ENCODE measurements around the gene PTGS2. TPM values are rescaled to one million over a fixed set of nuclear protein-coding genes. Genes with fewer than 3 reads are reported as not detected.

Gene PTGS2
- total RNA-seq, 1 experiment from 2014 or later = 0.91 TPM

DNA sequence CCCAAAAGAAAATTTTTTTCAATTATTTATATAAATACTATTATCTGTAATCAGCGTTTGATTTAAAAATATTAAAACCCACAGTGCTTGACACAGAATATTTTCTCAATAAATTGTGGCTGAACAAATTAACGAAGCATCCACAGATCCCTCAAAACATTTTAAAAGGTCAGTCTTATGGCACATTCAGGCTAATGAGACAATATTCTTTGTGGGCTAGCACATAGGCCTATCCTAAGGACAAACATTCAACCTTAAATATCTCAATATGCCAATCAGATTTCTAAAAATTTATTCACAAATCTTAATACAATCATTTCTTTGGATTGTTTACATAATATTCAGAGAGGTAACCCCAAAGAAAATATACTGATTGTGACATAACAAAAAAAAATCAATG is 8.1 kb downstream of the PTGS2 start:
- CTCF ChIA-PET = no interaction called here
- Histone ChIP-seq H3K36me3 (ENCODE audit: control insufficient read depth in 1 of 2, insufficient read depth in 2 of 2, low read length in 2 of 2) (no peaks in the 10 kb centered on the region), H3K79me2 (ENCODE audit: insufficient read depth, low read length) (no peaks in the 10 kb centered on the region), H4K20me1 (ENCODE audit: insufficient read depth) (no peaks in the 10 kb centered on the region), H3K4me3 (replicated peaks in 1 of 2; ENCODE audit: low read depth in 1 of 2, low read length in 2 of 2) (no peak overlapping the region), H3K9ac (ENCODE audit: low read length) (no peak overlapping the region), H3K4me1 (ENCODE audit: control insufficient read depth in 1 of 2, insufficient read depth in 2 of 2, low read length in 2 of 2) (no peaks in the 10 kb centered on the region), H3K27ac (ENCODE audit: low read depth, low read length) (no peak overlapping the region), H3K9me3 (ENCODE audit: control insufficient read depth in 1 of 2, insufficient read depth in 1 of 2, low read depth in 1 of 2, low read length in 2 of 2) (no peaks in the 10 kb centered on the region), H3K9me2 (ENCODE audit: insufficient read depth) (no peaks in the 10 kb centered on the region), H2AFZ (ENCODE audit: low read depth, low read length, poor library complexity, severe bottlenecking) (no peak overlapping the region), H3K27me3 (ENCODE audit: insufficient read depth, low read length) (no peaks in the 10 kb centered on the region), H3K4me2 (ENCODE audit: low read length) (no peak overlapping the region)
- RAD21 ChIA-PET (ENCODE audit: low non-redundant PET in 1 of 2, low total read pairs in 2 of 2, uncharacterized antibody in 2 of 2, unreplicated experiment in 2 of 2) = no interaction called here
- intact Hi-C loops (cut with micrococcal nuclease) = no loop called here
- no TSS peak for BruUV-seq (replicated peaks)
- POLR2A ChIA-PET = no interaction called here
- ATAC-seq (no peak), DNase-seq (ENCODE audit: low read depth, low spot score) (no peak)
- no peak for TF ChIP-seq SP1 (IDR thresholded peaks at IDR 0.05; ENCODE audit: low read depth)
- no peak for TF ChIP-seq TCF7L2 (IDR thresholded peaks at IDR 0.05; ENCODE audit: borderline replicate concordance, extremely low read depth, insufficient read depth, insufficient read length)
- TF ChIP-seq EZH2 (IDR thresholded peaks at IDR 0.05) = no peak
- TF ChIP-seq, protein P1, sequence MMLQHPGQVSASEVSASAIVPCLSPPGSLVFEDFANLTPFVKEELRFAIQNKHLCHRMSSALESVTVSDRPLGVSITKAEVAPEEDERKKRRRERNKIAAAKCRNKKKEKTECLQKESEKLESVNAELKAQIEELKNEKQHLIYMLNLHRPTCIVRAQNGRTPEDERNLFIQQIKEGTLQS (IDR thresholded peaks at IDR 0.05) = no peak
- no peak for TF ChIP-seq RAD21 (IDR thresholded peaks at IDR 0.05; ENCODE audit: low read depth)
- no peak for TF ChIP-seq ZNF274 (IDR thresholded peaks at IDR 0.05; ENCODE audit: low read depth, low read length)
- no peak for TF ChIP-seq EZH2phosphoT487 (IDR thresholded peaks at IDR 0.05; ENCODE audit: borderline replicate concordance)
- no peak for TF ChIP-seq FOSL1 (IDR thresholded peaks at IDR 0.05; ENCODE audit: low read depth)
- TF ChIP-seq, protein P2, sequence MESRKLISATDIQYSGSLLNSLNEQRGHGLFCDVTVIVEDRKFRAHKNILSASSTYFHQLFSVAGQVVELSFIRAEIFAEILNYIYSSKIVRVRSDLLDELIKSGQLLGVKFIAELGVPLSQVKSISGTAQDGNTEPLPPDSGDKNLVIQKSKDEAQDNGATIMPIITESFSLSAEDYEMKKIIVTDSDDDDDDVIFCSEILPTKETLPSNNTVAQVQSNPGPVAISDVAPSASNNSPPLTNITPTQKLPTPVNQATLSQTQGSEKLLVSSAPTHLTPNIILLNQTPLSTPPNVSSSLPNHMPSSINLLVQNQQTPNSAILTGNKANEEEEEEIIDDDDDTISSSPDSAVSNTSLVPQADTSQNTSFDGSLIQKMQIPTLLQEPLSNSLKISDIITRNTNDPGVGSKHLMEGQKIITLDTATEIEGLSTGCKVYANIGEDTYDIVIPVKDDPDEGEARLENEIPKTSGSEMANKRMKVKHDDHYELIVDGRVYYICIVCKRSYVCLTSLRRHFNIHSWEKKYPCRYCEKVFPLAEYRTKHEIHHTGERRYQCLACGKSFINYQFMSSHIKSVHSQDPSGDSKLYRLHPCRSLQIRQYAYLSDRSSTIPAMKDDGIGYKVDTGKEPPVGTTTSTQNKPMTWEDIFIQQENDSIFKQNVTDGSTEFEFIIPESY (IDR thresholded peaks at IDR 0.05; ENCODE audit: extremely low read depth, insufficient replicate concordance, low read length) = no peak
- TF ChIP-seq EGR1 (IDR thresholded peaks at IDR 0.05; ENCODE audit: low read depth) = no peak
- no peak for TF ChIP-seq CBX3 (IDR thresholded peaks at IDR 0.05; ENCODE audit: low read depth)
- TF ChIP-seq, protein P3, sequence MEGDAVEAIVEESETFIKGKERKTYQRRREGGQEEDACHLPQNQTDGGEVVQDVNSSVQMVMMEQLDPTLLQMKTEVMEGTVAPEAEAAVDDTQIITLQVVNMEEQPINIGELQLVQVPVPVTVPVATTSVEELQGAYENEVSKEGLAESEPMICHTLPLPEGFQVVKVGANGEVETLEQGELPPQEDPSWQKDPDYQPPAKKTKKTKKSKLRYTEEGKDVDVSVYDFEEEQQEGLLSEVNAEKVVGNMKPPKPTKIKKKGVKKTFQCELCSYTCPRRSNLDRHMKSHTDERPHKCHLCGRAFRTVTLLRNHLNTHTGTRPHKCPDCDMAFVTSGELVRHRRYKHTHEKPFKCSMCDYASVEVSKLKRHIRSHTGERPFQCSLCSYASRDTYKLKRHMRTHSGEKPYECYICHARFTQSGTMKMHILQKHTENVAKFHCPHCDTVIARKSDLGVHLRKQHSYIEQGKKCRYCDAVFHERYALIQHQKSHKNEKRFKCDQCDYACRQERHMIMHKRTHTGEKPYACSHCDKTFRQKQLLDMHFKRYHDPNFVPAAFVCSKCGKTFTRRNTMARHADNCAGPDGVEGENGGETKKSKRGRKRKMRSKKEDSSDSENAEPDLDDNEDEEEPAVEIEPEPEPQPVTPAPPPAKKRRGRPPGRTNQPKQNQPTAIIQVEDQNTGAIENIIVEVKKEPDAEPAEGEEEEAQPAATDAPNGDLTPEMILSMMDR (IDR thresholded peaks at IDR 0.05 in 2 of 3, conservative IDR thresholded peaks at IDR 0.05 in 1 of 3; ENCODE audit: borderline replicate concordance in 1 of 3, insufficient read depth in 1 of 3, low read depth in 2 of 3, low read length in 2 of 3) = no peak
- TF ChIP-seq, protein P4, sequence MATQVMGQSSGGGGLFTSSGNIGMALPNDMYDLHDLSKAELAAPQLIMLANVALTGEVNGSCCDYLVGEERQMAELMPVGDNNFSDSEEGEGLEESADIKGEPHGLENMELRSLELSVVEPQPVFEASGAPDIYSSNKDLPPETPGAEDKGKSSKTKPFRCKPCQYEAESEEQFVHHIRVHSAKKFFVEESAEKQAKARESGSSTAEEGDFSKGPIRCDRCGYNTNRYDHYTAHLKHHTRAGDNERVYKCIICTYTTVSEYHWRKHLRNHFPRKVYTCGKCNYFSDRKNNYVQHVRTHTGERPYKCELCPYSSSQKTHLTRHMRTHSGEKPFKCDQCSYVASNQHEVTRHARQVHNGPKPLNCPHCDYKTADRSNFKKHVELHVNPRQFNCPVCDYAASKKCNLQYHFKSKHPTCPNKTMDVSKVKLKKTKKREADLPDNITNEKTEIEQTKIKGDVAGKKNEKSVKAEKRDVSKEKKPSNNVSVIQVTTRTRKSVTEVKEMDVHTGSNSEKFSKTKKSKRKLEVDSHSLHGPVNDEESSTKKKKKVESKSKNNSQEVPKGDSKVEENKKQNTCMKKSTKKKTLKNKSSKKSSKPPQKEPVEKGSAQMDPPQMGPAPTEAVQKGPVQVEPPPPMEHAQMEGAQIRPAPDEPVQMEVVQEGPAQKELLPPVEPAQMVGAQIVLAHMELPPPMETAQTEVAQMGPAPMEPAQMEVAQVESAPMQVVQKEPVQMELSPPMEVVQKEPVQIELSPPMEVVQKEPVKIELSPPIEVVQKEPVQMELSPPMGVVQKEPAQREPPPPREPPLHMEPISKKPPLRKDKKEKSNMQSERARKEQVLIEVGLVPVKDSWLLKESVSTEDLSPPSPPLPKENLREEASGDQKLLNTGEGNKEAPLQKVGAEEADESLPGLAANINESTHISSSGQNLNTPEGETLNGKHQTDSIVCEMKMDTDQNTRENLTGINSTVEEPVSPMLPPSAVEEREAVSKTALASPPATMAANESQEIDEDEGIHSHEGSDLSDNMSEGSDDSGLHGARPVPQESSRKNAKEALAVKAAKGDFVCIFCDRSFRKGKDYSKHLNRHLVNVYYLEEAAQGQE (IDR thresholded peaks at IDR 0.05; ENCODE audit: low read depth) = no peak
- TF ChIP-seq YY1 (IDR thresholded peaks at IDR 0.05; ENCODE audit: extremely low read depth, insufficient replicate concordance, low read depth, low read length) = no peak
- TF ChIP-seq ZFX (IDR thresholded peaks at IDR 0.05) = no peak

Data from HCT116 (cell line).